MV-4-11 (cell line): Measurements from ENCODE around the gene PTTG1.
A peak's percentile ranks its signal among the peaks of the same experiment; 100 is the strongest.
"Not testable (repeated sequence)": the region's sequence is repeated elsewhere in the genome, so short reads cannot be mapped to it uniquely, and the experiment has no call there.

Experiments used
- DNase-seq: peaks from one replicate; lab custom pipeline; 2025; lab: John Stamatoyannopoulos, UW

Gene PTTG1

GRCh38 chr5:160423099-160423498 is 1.4 kb downstream of the PTTG1 start:
- DNase-seq = no peak

- no peak for DNase-seq
Measured at GRCh38 chr5:160427607-160428006, 6.0 kb downstream of the PTTG1 start.

GRCh38 chr5:160432196-160432595 is 10.5 kb downstream of the PTTG1 start:
- DNase-seq = no peak

GRCh38 chr5:160432787-160433186 is 11.1 kb downstream of the PTTG1 start:
- no peak for DNase-seq

- no peak for DNase-seq
Measured at GRCh38 chr5:160434022-160434531, 12.4 kb downstream of the PTTG1 start.

- DNase-seq = no peak
Measured at GRCh38 chr5:160435532-160435931, 13.9 kb downstream of the PTTG1 start.

- no peak for DNase-seq
Measured at GRCh38 chr5:160436017-160436416, 14.4 kb downstream of the PTTG1 start.

- DNase-seq = not testable (repeated sequence)
Measured at GRCh38 chr5:160436661-160437060, 15.0 kb downstream of the PTTG1 start.

GRCh38 chr5:160437271-160437670 is 15.6 kb downstream of the PTTG1 start:
- DNase-seq = no peak

GRCh38 chr5:160438316-160439204 is 16.9 kb downstream of the PTTG1 start:
- peak; percentile 47 for DNase-seq

GRCh38 chr5:160439205-160439600 is 17.5 kb downstream of the PTTG1 start:
- DNase-seq = peak; percentile 65

GRCh38 chr5:160441311-160441781 is 19.7 kb downstream of the PTTG1 start:
- no peak for DNase-seq

GRCh38 chr5:160442824-160443431 is 21.3 kb downstream of the PTTG1 start:
- DNase-seq = no peak

- DNase-seq = no peak
Measured at GRCh38 chr5:160444407-160444806, 22.8 kb downstream of the PTTG1 start.

GRCh38 chr5:160445132-160445531 is 23.5 kb downstream of the PTTG1 start:
- no peak for DNase-seq

- no peak for DNase-seq
Measured at GRCh38 chr5:160445751-160446150, 24.1 kb downstream of the PTTG1 start.

GRCh38 chr5:160448886-160449285 is 27.2 kb downstream of the PTTG1 start:
- no peak for DNase-seq

GRCh38 chr5:160449458-160449857 is 27.8 kb downstream of the PTTG1 start:
- DNase-seq = no peak

GRCh38 chr5:160450164-160450932 is 28.7 kb downstream of the PTTG1 start:
- DNase-seq = no peak

GRCh38 chr5:160451281-160451680 is 29.6 kb downstream of the PTTG1 start:
- DNase-seq = no peak

GRCh38 chr5:160452036-160452435 is 30.4 kb downstream of the PTTG1 start:
- no peak for DNase-seq

GRCh38 chr5:160452795-160453194 is 31.1 kb downstream of the PTTG1 start:
- no peak for DNase-seq
